ENCODE measurements around the gene TGM1. TPM values are rescaled to one million over a fixed set of nuclear protein-coding genes. Genes with fewer than 3 reads are reported as not detected.
A peak's percentile ranks its signal among the peaks of the same experiment; 100 is the strongest.

The TGM1 gene
- total RNA-seq, 1 experiment from 2014 or later: 2.9 TPM

DNA sequence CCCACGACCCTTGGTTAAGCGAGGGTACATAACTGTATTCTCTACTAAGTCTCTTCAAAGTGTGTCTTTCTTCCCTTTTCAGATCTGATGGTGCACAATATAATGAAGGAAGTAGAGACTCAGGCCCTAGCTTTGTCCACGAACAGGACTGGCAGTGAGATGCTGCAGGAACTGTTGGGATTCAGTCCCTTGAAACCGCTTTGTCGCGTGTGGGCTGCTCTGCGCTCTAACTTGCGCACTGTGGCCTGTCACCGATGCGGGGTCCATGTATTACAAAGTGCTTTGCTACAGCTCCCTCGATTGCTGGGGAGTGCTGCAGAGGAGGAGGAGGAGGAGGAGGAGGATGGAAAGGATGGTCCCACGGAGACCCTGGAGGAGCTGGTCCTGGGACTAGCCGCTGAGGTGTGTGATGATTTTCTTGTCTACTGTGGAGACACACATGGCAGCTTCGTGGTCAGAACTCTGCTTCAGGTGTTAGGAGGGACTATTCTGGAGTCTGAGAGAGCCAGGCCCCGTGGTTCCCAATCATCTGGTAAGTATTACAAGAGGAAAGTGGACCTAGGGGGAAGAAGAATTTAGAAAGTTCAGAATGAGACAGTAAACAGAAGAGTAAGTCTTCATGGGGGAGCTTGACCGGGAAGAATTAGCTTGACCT is 37.5 kb upstream of the TGM1 start:
- peaks cover 11% of the 10 kb centered on the region for H3K23me2 ChIP-seq (ENCODE audit: insufficient read length, low read depth, low read length, poor library complexity, severe bottlenecking)
- no peak overlapping the region for H2BK12ac ChIP-seq (ENCODE audit: insufficient read length, low read depth, low read length)
- no peaks in the 10 kb centered on the region for H3K27me3 ChIP-seq (ENCODE audit: insufficient read depth, low read length)
- no peaks in the 10 kb centered on the region for H3K9me3 ChIP-seq (ENCODE audit: control insufficient read depth, low read depth, low read length)
- no peak overlapping the region for H3T11ph ChIP-seq (ENCODE audit: low read length)
- no peak overlapping the region for H2BK15ac ChIP-seq (ENCODE audit: low read depth, low read length)
- peaks cover 4% of the 10 kb centered on the region; the same call in 1 of the 2 replicates for H3K4me1 ChIP-seq (ENCODE audit: insufficient read depth, low read length)
- TF ChIP-seq, protein P1, sequence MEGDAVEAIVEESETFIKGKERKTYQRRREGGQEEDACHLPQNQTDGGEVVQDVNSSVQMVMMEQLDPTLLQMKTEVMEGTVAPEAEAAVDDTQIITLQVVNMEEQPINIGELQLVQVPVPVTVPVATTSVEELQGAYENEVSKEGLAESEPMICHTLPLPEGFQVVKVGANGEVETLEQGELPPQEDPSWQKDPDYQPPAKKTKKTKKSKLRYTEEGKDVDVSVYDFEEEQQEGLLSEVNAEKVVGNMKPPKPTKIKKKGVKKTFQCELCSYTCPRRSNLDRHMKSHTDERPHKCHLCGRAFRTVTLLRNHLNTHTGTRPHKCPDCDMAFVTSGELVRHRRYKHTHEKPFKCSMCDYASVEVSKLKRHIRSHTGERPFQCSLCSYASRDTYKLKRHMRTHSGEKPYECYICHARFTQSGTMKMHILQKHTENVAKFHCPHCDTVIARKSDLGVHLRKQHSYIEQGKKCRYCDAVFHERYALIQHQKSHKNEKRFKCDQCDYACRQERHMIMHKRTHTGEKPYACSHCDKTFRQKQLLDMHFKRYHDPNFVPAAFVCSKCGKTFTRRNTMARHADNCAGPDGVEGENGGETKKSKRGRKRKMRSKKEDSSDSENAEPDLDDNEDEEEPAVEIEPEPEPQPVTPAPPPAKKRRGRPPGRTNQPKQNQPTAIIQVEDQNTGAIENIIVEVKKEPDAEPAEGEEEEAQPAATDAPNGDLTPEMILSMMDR (conservative IDR thresholded peaks at IDR 0.05): no peak
- no peak overlapping the region for H2BK120ac ChIP-seq (ENCODE audit: low read depth, low read length, poor library complexity, severe bottlenecking)
- H2AFZ ChIP-seq (ENCODE audit: low read length): no peak overlapping the region
- peaks cover 4% of the 10 kb centered on the region; the same call in 1 of the 2 replicates for H3K79me2 ChIP-seq (ENCODE audit: insufficient read depth, low read length)
- H4K5ac ChIP-seq (ENCODE audit: insufficient read length, low read depth, low read length): no peak overlapping the region
- Mint-ChIP-seq H3K36me3 (ENCODE audit: insufficient read depth in 1 of 3, low read depth in 3 of 3) (peaks cover 31 to 59% (median 56%) of the 10 kb centered on the region in 3 experiments), H3K27ac (peak overlapping the region in 2 of 3 experiments; percentile 83 to 97; a peak in 3 of 7 replicates), H3K4me3 (peak overlapping the region; percentile 91 to 93), H3K27me3 (ENCODE audit: low read depth) (no peaks in the 10 kb centered on the region; the same call in 1 of the 2 replicates), H3K9me3 (no peaks in the 10 kb centered on the region; a peak in 1 of 5 replicates), H3K4me1 (peaks cover 21 to 22% of the 10 kb centered on the region in 2 experiments)
- H3K27ac ChIP-seq (ENCODE audit: insufficient read length, low read depth, low read length): no peak overlapping the region
- no peaks in the 10 kb centered on the region for H4K20me1 ChIP-seq (ENCODE audit: control insufficient read depth, insufficient read depth, insufficient read length)
- H3K23ac ChIP-seq (ENCODE audit: insufficient read length, low read depth, low read length): no peak overlapping the region
- H4K91ac ChIP-seq (ENCODE audit: insufficient read length, low read depth, low read length): no peak overlapping the region
- H3K18ac ChIP-seq (ENCODE audit: insufficient read length, low read depth, low read length): no peak overlapping the region
- no CpG with 5 or more reads among the region's 16 CpGs for WGBS (ENCODE audit: extremely low coverage, insufficient read length, low lambda C conversion rate)
- H3K4me2 ChIP-seq (ENCODE audit: insufficient read depth, insufficient read length, low read length): peak overlapping the region; percentile 100
- no peak overlapping the region for H3K4ac ChIP-seq (ENCODE audit: low read depth, low read length)
- no peak overlapping the region for H3K14ac ChIP-seq (ENCODE audit: insufficient read depth, low read length)
- no peak overlapping the region for H2BK20ac ChIP-seq (ENCODE audit: low read depth, low read length, poor library complexity, severe bottlenecking)
- H2AK5ac ChIP-seq (ENCODE audit: insufficient read length, low read length): no peak overlapping the region
- no peak for DNase-seq
- H3K79me1 ChIP-seq (ENCODE audit: insufficient read depth, low read depth, low read length, poor library complexity, severe bottlenecking): peaks cover 3% of the 10 kb centered on the region
- H4K8ac ChIP-seq (replicated peaks; ENCODE audit: insufficient read length, low read depth, low read length): no peak overlapping the region
- peak overlapping the region; percentile 76 for H3K9ac ChIP-seq (ENCODE audit: extremely low read depth, insufficient read length, low read length)
- no peak overlapping the region for H3K56ac ChIP-seq (ENCODE audit: insufficient read length, low read depth, low read length)
- H2BK5ac ChIP-seq (ENCODE audit: insufficient read length, low read length): no peak overlapping the region
